ENCODE measurements around the gene SDF4. TPM values are rescaled to one million over a fixed set of nuclear protein-coding genes. Genes with fewer than 3 reads are reported as not detected.

Gene SDF4
- total RNA-seq, 1 experiment from 2014 or later: 82.0 TPM

DNA sequence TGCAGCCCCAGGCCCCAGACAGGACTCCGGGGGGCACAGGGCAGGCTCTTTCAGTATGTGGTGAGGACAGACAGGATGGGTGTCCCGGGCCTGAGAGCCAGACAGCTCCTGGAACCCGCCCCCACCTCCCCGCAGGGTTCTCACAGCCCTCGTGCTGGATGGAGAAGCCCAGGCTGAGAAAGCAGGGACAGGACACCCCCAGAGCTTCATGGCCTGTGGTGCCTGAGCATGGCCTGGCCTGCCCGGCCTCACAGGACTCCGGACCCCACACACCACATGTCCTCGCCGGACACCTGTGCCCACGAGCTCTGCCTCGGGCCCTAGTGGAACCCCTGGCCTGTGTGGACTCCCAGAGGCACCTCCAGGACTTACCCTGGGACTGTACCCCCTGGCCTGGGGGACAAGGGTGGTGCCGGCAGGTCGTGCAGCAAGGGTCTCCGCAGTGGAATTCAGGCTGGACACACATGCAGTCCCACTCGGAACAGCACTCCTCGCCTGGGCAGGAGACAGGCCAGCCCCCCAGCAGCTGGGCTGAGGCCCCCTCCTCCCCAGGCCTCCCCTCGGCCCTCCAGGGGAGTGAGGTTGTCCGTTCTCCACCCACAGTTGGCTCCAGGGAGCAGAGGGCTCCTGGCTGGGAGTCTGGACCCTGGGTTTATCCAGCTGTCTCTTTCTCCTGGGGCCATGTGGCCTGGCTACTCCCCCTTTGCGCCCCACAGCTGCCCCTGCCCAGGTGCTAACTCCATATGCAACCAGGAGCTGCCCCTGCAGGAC lies 26.6 kb downstream of the SDF4 start:
- Histone ChIP-seq H3K4me1 (ENCODE audit: insufficient read depth, low read length) (no peaks in the 10 kb centered on the region), H3K23me2 (ENCODE audit: insufficient read length, low read depth, low read length, poor library complexity, severe bottlenecking) (peaks cover 3% of the 10 kb centered on the region), H3K4me2 (ENCODE audit: insufficient read depth, insufficient read length, low read length) (no peak overlapping the region), H3K4ac (ENCODE audit: low read depth, low read length) (no peak overlapping the region), H3K9me3 (ENCODE audit: control insufficient read depth, low read depth, low read length) (no peaks in the 10 kb centered on the region), H4K91ac (ENCODE audit: insufficient read length, low read depth, low read length) (no peak overlapping the region), H3K9ac (ENCODE audit: extremely low read depth, insufficient read length, low read length) (no peak overlapping the region), H3K27ac (ENCODE audit: insufficient read length, low read depth, low read length) (no peak overlapping the region), H3T11ph (ENCODE audit: low read length) (no peak overlapping the region), H2AK5ac (ENCODE audit: insufficient read length, low read length) (no peak overlapping the region), H3K79me1 (ENCODE audit: insufficient read depth, low read depth, low read length, poor library complexity, severe bottlenecking) (no peaks in the 10 kb centered on the region), H4K8ac (replicated peaks; ENCODE audit: insufficient read length, low read depth, low read length) (no peak overlapping the region), H3K79me2 (ENCODE audit: insufficient read depth, low read length) (no peaks in the 10 kb centered on the region), H3K18ac (ENCODE audit: insufficient read length, low read depth, low read length) (no peak overlapping the region), H4K5ac (ENCODE audit: insufficient read length, low read depth, low read length) (no peak overlapping the region), H2BK5ac (ENCODE audit: insufficient read length, low read length) (no peak overlapping the region), H2BK120ac (ENCODE audit: low read depth, low read length, poor library complexity, severe bottlenecking) (no peak overlapping the region), H2BK20ac (ENCODE audit: low read depth, low read length, poor library complexity, severe bottlenecking) (no peak overlapping the region), H2AFZ (ENCODE audit: low read length) (no peak overlapping the region), H2BK12ac (ENCODE audit: insufficient read length, low read depth, low read length) (no peak overlapping the region), H3K27me3 (ENCODE audit: insufficient read depth, low read length) (no peaks in the 10 kb centered on the region; the same call in 1 of the 2 replicates), H2BK15ac (ENCODE audit: low read depth, low read length) (no peak overlapping the region), H3K14ac (ENCODE audit: insufficient read depth, low read length) (no peak overlapping the region), H4K20me1 (ENCODE audit: control insufficient read depth, insufficient read depth, insufficient read length) (no peaks in the 10 kb centered on the region), H3K56ac (ENCODE audit: insufficient read length, low read depth, low read length) (no peak overlapping the region), H3K23ac (ENCODE audit: insufficient read length, low read depth, low read length) (no peak overlapping the region)
- no CpG with 5 or more reads among the region's 19 CpGs for WGBS (ENCODE audit: extremely low coverage, insufficient read length, low lambda C conversion rate)
- H3K27me3 Mint-ChIP-seq (ENCODE audit: low read depth): peaks cover 21% of the 10 kb centered on the region
- no peaks in the 10 kb centered on the region for H3K36me3 Mint-ChIP-seq (ENCODE audit: insufficient read depth in 1 of 3, low read depth in 3 of 3)
- TF ChIP-seq, protein P1, sequence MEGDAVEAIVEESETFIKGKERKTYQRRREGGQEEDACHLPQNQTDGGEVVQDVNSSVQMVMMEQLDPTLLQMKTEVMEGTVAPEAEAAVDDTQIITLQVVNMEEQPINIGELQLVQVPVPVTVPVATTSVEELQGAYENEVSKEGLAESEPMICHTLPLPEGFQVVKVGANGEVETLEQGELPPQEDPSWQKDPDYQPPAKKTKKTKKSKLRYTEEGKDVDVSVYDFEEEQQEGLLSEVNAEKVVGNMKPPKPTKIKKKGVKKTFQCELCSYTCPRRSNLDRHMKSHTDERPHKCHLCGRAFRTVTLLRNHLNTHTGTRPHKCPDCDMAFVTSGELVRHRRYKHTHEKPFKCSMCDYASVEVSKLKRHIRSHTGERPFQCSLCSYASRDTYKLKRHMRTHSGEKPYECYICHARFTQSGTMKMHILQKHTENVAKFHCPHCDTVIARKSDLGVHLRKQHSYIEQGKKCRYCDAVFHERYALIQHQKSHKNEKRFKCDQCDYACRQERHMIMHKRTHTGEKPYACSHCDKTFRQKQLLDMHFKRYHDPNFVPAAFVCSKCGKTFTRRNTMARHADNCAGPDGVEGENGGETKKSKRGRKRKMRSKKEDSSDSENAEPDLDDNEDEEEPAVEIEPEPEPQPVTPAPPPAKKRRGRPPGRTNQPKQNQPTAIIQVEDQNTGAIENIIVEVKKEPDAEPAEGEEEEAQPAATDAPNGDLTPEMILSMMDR (conservative IDR thresholded peaks at IDR 0.05): no peak
- no peaks in the 10 kb centered on the region for H3K9me3 Mint-ChIP-seq
- H3K4me1 Mint-ChIP-seq: peaks cover 4 to 10% of the 10 kb centered on the region in 2 experiments
- no peak overlapping the region for H3K4me3 Mint-ChIP-seq
- no peak for DNase-seq
- no peak overlapping the region for H3K27ac Mint-ChIP-seq

Data from H9 (cell line).